Measurements from ENCODE around the gene TMEM62.

GRCh38 chr15:43204016-43204901 is 70.9 kb downstream of the TMEM62 start:
- TF ChIP-seq EZH2 (IDR thresholded peaks at IDR 0.05) (no peak), POLR2AphosphoS5 (IDR thresholded peaks at IDR 0.05; ENCODE audit: borderline replicate concordance, low read depth, low read length) (no peak)
